HG02798 (cell line): ENCODE measurements around the gene MIF.
"Not testable (repeated sequence)": the region's sequence is repeated elsewhere in the genome, so short reads cannot be mapped to it uniquely, and the experiment has no call there.

Source experiments
- ATAC-seq: cut with Tn5 transposase; IDR thresholded peaks from one replicate; pipeline ENCODE4 v1.9.1; 2021; ENCODE audit warnings: mild to moderate bottlenecking; ENCODE audit not compliant: unreplicated experiment, poor library complexity

MIF gene

DNA sequence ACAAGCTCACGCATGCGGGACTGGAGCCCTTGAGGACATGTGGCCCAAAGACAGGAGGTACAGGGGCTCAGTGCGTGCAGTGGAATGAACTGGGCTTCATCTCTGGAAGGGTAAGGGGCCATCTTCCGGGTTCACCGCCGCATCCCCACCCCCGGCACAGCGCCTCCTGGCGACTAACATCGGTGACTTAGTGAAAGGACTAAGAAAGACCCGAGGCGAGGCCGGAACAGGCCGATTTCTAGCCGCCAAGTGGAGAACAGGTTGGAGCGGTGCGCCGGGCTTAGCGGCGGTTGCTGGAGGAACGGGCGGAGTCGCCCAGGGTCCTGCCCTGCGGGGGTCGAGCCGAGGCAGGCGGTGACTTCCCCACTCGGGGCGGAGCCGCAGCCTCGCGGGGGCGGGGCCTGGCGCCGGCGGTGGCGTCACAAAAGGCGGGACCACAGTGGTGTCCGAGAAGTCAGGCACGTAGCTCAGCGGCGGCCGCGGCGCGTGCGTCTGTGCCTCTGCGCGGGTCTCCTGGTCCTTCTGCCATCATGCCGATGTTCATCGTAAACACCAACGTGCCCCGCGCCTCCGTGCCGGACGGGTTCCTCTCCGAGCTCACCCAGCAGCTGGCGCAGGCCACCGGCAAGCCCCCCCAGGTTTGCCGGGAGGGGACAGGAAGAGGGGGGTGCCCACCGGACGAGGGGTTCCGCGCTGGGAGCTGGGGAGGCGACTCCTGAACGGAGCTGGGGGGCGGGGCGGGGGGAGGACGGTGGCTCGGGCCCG, at the start of gene MIF:
Gene MIF, plus strand, starts transcription at position 439 of the 765 bp plus-strand sequence. Its CDS starts 92 bp downstream, at position 531.
- peak; percentile 86 for ATAC-seq

GRCh38 chr22:23844739-23845202, 49.4 kb upstream of the MIF start:
- peak; percentile 12 for ATAC-seq

DNA sequence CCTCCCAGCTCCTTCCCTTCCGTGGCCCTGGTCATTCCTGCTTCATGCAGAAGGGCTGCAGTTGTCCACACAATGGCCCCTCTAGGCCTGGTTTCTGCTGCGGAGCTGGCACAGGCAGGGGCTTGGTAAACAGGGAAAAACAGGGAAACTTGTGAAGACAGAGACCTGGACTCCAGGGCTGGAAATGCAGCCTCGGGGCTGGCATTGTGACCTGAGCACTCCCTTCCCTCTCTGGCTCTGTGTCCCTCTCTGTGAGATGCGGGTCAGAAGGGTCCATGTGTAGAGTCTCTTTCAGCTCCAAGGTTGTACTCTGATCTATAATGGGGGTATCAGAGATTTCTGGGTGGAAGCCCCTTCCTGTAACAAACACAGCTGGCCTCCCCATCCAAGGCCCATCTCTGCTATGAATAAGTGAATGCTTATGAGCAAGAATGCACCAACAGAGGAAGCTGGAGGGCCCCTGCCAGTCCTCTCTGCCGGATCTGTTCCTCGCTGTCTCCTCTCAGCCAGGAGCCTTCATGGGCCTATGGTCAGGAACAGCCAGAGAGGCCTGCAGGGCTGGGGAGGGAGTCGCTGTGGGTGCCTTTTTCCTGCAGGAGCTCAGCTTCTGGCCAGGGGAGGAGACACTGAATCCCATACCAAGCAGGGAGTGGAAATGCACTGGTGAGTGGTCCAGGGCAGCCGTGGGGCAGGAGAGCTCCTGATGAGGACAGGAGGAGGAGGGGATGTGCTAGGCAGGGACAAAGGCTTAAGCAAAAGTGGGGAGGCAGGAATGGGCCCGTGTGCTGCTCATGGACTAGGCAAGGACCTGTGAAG, 48.7 kb upstream of the MIF start:
- no peak for ATAC-seq

GRCh38 chr22:23846081-23846469, 48.1 kb upstream of the MIF start:
- ATAC-seq, result no peak

DNA sequence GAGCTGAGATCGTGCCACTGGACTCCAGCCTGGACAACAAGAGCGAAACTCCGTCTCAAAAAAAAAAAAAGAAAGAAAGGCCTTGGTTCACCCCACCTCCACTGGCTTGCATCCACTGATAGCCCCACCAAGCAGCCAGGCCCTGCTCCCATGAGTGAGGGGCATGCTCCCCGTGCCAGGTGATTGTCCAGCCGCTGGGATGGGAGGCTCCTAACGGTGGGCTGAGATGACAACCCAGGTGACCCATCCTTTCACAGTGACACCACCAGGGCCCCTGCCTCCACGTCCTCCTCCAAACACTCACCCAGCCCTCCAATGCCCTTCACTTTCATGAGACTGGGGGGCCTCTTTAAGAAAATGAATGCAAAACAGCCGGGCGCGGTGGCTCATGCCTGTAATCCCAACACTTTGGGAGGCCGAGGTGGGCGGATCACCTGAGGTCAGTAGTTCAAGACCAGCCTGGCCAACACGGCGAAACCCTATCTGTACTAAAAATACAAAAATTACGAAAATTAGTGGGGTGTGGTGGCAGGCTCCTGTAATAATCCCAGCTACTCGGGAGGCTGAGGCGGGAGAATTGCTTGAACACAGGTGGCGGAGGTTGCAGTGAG, 46.8 kb upstream of the MIF start:
- ATAC-seq, result no peak

DNA sequence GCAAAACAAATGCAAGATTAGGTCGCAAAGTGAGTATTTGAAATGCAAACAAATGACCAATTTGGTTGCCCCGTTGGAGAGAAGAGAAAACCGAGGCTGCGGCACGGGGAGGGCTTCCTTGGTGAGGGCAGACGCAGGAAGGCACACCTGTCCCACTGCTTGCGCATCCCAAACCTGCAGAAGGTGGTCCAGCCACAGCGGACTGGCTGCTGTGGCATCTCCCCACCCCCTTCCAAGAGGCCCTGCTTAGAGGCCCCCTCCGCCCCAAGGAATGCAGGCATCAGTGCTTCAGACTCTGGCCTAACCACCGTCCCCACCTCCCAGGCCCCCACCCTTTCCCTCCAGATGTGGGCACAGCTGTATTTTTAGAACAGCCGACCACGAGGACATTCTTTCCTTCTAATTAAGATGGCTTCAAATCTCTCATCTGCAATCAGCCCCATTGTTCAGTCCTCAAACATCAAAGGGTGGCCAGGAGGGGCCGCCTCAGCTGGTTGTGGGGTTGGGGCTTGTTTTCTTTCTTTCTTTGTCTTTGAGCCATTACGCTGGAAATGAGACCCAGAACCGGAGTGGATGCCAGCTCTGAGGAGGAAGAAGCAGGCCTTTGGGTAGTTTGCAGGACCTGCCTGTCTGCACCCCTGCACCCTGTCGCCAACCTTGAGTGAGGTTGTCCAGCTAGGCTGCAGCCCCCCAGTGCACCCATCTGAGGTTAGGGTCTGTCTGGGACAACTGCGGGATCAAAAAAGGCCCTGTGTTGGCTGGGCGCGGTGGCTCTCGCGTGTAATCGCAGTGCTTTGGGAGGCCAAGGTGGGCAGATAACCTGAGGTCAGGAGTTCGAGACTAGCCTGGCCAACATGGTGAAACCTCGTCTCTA, 46.0 kb upstream of the MIF start:
- no peak for ATAC-seq

DNA sequence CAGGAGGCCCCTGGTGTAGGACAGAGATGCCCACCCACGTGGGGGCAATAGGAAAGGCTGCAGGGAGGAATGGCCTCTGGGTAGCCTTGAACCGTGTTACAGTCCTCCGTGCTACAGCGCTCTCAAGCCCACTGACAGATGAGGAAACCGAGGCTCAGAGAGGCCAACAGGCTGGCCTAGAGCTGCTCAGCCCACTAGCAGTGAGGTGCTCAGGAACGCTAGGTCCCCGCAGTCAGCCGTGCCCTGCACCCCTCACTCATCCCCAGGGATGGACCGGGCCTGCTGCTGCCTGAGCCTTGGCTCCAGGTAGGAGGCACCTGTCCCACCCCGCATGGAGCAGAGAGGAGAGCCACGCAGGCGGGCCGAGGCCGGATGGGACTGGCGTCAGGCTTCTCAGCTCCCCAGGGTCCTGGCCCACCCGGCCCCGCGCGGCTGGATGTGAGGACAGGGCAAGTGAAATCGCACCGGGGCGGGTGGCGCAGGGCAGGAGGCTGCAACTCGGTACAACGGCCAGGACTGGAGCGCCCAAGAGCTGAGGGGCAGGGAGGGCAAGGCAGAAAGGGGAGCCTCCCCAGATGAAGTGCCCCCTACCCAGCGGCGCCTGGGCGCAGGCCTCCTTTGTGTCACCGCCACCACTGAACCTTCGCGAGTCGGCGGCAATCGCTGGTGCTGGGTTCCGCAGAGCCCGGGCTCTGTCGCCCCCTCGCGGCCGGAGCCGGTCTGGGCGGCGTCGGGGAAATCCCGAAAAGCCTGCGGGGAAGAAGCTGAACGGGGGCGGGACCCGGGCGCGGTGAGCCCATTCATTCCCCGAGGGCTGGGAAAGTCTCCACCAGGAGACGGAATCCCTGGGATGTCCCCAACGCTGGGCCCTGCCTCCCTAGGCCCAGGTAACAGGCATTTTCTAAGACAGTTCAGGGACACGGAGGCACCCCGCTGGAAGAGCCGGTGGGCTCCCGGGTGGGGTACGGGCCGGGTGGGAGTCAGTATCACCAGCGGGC, 44.9 kb upstream of the MIF start:
- ATAC-seq, result peak; percentile 56

DNA sequence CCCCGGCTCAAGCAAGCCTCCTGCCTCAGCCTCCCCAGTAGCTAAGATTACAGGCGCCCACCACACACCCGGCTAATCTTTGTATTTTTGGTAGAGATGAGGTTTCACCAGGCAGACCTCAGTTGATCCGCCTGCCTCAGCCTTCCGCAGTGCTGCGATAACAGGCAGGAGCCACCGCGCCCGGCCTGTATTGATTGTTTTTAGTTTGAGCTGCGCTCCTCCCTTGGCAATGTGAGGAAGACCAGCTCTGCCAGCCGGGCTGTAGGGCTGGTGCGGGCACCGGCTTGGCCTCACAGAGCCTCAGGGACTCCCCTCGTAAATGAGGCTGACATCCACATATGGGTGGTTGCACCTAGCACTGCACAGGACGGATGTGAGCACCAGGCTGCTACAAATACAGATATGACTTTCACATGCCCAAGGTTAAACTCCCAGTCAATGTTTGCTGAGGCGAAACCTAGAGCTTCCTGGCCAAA, 44.0 kb upstream of the MIF start:
- no peak for ATAC-seq

GRCh38 chr22:23856721-23857605, 37.2 kb upstream of the MIF start:
- ATAC-seq, result peak; percentile 35

- ATAC-seq, result peak; percentile 98
Observed at GRCh38 chr22:23857606-23858483, 36.3 kb upstream of the MIF start, which contains the start of gene SLC2A11. SLC2A11 (plus strand) TSS chr22:23857875; CDS start chr22:23858000, 125 bp downstream.

DNA sequence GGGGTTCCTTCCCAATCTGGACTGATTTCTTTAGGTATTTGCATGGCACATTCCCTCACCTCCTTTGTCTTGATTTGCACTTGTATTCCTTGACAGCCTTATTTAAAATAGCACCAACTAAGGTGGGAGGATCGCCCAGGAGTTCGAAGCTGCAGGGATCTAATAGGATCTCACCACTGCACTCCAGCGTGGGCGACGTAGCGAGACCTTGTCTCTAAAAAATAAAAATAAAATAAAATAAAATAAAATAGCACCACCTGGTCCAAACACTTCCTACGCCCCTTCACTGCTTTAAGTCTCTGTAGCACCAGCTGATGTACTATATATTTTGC, 35.7 kb upstream of the MIF start:
- ATAC-seq, result no peak

GRCh38 chr22:23859201-23859600, 35.0 kb upstream of the MIF start:
- ATAC-seq, result no peak

DNA sequence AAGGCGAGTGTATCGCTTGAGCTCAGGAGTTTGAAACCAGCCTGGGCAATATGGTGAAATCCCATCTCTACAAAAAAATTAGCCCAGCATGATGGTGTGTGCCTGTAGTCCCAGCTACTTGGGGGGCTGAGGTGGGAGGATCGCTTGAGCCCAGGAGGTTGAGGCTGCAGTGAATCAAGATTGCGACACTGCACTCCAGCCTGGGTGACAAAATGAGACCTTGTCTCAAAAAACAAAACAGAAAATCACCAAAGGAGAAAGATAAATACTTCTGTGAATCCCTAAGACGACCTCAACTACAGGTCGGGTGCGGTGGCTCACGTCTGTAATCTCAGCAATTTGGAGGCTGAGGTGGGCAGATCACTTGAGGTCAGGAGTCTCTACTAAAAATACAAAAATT, 34.0 kb upstream of the MIF start:
- ATAC-seq, result not testable (repeated sequence)

GRCh38 chr22:23862103-23862502, 32.1 kb upstream of the MIF start:
- ATAC-seq, result no peak

DNA sequence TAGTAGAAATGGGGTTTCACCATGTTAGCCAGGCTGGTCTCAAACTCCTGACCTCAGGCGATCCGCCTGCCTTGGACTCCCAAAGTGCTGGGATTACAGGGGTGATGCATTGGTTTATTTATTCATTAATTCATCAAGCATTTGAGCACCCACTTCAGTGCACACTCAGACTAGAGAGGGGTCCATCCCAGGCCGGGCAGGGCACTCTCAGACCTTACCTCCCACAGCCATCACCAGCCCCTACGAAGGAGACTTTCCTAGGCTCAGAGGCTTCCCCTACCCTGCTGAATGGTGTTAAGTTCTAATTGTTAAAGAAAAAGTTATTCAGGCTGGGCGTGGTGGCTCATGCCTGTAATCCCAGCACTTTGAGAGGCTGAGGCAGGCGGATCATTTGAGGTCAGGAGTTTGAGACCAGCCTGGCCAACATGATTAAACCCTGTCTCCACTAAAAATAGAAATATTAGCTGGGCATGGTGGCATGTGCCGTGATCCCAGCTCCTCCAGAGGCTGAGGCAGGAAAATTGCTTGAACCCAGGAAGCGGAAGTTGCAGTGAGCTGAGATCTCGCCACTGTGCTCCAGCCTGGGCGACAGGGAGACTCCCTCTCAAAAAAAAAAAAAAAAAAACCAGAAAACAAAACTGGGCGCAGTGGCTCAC, 29.6 kb upstream of the MIF start:
- not testable (repeated sequence) for ATAC-seq

GRCh38 chr22:23868580-23868979, 25.6 kb upstream of the MIF start:
- no peak for ATAC-seq
